DOHH2 (cell line): ENCODE data around the gene ZMIZ2.

Source experiments
- H3F3A ChIP-seq: fragments of 200-600 bp; sonication (generic), shearing (Covaris generic); 2 replicates; pipeline ENCODE4 v1.6.0; 2016; ENCODE audit warnings: antibody characterized with exemption, mild to moderate bottlenecking; ENCODE audit not compliant: control insufficient read depth, insufficient read depth
- H3K27ac ChIP-seq: fragments of 200-600 bp; sonication (generic); 2 replicates; pipeline ENCODE4 v1.5.1; 2014; ENCODE audit warnings: low read depth, mild to moderate bottlenecking, low read length, moderate library complexity
- H3K27me3 ChIP-seq: fragments of 200-600 bp; sonication (generic); 2 replicates; pipeline ENCODE4 v1.6.1; 2014; ENCODE audit warnings: mild to moderate bottlenecking, low read length, mixed read lengths; ENCODE audit not compliant: control insufficient read depth
- H3K36me3 ChIP-seq: fragments of 200-600 bp; sonication (generic); 2 replicates; pipeline ENCODE4 v1.6.1; 2014; ENCODE audit warnings: mild to moderate bottlenecking, low read length, moderate library complexity, mixed read lengths; ENCODE audit not compliant: control insufficient read depth
- H3K4me1 ChIP-seq: fragments of 200-600 bp; sonication (generic); 2 replicates; pipeline ENCODE4 v1.6.1; 2014; ENCODE audit warnings: mild to moderate bottlenecking, low read length, mixed read lengths; ENCODE audit not compliant: control insufficient read depth
- H3K4me2 ChIP-seq: fragments of 200-600 bp; sonication (generic); 2 replicates; pipeline ENCODE4 v1.6.0; 2014; ENCODE audit warnings: mild to moderate bottlenecking, low read length, moderate library complexity
- H3K4me3 ChIP-seq: fragments of 200-600 bp; sonication (generic); 2 replicates; pipeline ENCODE4 v1.5.1; 2014; ENCODE audit warnings: mild to moderate bottlenecking, low read length, mixed read lengths
- H3K79me2 ChIP-seq: fragments of 200-600 bp; sonication (generic); 2 replicates; pipeline ENCODE4 v1.6.1; 2014; ENCODE audit warnings: mild to moderate bottlenecking, low read length, mixed read lengths; ENCODE audit not compliant: control insufficient read depth
- H3K9me2 ChIP-seq: fragments of 200-600 bp; sonication (generic); replicated peaks from 2 replicates; pipeline ENCODE4 v1.6.1; 2014; ENCODE audit warnings: mild to moderate bottlenecking, low read length, mixed read lengths; ENCODE audit not compliant: control insufficient read depth
- H3K9me3 ChIP-seq: fragments of 200-600 bp; sonication (generic); 2 replicates; pipeline ENCODE4 v1.6.1; 2014; ENCODE audit warnings: antibody characterized with exemption, low read length, mixed read lengths; ENCODE audit not compliant: control insufficient read depth, insufficient read depth
- H4K20me1 ChIP-seq: fragments of 200-600 bp; sonication (generic); 2 replicates; pipeline ENCODE4 v1.6.0; 2014; ENCODE audit warnings: low read depth, mild to moderate bottlenecking, antibody characterized with exemption, low read length, moderate library complexity; ENCODE audit not compliant: control insufficient read depth, insufficient read depth
- EZH2phosphoT487 ChIP-seq: fragments of 200-600 bp; sonication (generic); IDR thresholded peaks from 2 replicates; pipeline ENCODE4 v1.6.1; 2017; ENCODE audit warnings: borderline replicate concordance, mild to moderate bottlenecking, antibody characterized with exemption, low read length, moderate library complexity, mixed read lengths
- TF ChIP-seq, protein P1 (sequence below): fragments of 200-600 bp; sonication (generic); IDR thresholded peaks from one replicate; pipeline ENCODE4 v1.5.1; 2014; ENCODE audit warnings: antibody characterized with exemption, mild to moderate bottlenecking, low read depth, low read length; ENCODE audit not compliant: poor library complexity, severe bottlenecking

ZMIZ2 gene

DNA sequence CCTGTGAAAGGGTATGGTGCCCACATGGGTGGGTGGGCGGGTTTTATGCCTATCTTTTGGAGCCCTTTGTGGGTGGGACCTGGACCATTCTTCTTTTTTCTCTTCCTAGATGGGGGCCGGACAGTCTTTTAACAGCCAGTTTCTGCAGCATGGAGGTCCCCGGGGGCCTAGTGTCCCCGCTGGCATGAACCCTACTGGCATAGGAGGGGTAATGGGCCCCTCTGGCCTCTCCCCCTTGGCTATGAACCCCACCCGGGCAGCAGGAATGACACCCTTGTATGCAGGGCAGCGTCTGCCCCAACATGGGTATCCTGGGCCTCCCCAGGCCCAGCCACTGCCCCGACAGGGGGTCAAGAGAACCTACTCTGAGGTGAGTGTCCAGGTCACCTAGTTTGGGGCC is 9.1 kb downstream of the ZMIZ2 start:
- no peak overlapping the region for H3K4me2 ChIP-seq
- H3K36me3 ChIP-seq, result peaks cover 53% of the 10 kb centered on the region
- no peaks in the 10 kb centered on the region for H3K9me2 ChIP-seq
- H3K4me3 ChIP-seq, result no peak overlapping the region
- H3K27me3 ChIP-seq, result no peaks in the 10 kb centered on the region
- peaks cover 12% of the 10 kb centered on the region for H3K4me1 ChIP-seq
- no peaks in the 10 kb centered on the region for H3F3A ChIP-seq
- peaks cover 30% of the 10 kb centered on the region for H3K79me2 ChIP-seq
- H3K9me3 ChIP-seq, result no peaks in the 10 kb centered on the region
- peaks cover 20% of the 10 kb centered on the region; the same call in 1 of the 2 replicates for H4K20me1 ChIP-seq
- no peak for TF ChIP-seq EZH2phosphoT487
- TF ChIP-seq, protein P1, sequence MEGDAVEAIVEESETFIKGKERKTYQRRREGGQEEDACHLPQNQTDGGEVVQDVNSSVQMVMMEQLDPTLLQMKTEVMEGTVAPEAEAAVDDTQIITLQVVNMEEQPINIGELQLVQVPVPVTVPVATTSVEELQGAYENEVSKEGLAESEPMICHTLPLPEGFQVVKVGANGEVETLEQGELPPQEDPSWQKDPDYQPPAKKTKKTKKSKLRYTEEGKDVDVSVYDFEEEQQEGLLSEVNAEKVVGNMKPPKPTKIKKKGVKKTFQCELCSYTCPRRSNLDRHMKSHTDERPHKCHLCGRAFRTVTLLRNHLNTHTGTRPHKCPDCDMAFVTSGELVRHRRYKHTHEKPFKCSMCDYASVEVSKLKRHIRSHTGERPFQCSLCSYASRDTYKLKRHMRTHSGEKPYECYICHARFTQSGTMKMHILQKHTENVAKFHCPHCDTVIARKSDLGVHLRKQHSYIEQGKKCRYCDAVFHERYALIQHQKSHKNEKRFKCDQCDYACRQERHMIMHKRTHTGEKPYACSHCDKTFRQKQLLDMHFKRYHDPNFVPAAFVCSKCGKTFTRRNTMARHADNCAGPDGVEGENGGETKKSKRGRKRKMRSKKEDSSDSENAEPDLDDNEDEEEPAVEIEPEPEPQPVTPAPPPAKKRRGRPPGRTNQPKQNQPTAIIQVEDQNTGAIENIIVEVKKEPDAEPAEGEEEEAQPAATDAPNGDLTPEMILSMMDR, result no peak
- H3K27ac ChIP-seq, result no peak overlapping the region

GRCh38 chr7:44759246-44759645 is 10.6 kb downstream of the ZMIZ2 start:
- Histone ChIP-seq H3K9me3 (no peaks in the 10 kb centered on the region), H3K27me3 (no peaks in the 10 kb centered on the region), H3K9me2 (no peaks in the 10 kb centered on the region), H3F3A (no peaks in the 10 kb centered on the region), H3K36me3 (peaks cover 68% of the 10 kb centered on the region), H3K4me1 (no peaks in the 10 kb centered on the region), H3K4me3 (no peak overlapping the region), H3K79me2 (peaks cover 16% of the 10 kb centered on the region), H3K4me2 (no peak overlapping the region), H4K20me1 (peaks cover 17% of the 10 kb centered on the region; the same call in 1 of the 2 replicates), H3K27ac (no peak overlapping the region)
- TF ChIP-seq, protein P1, result no peak
- TF ChIP-seq EZH2phosphoT487, result no peak

- no peaks in the 10 kb centered on the region for H3K9me2 ChIP-seq
- no peaks in the 10 kb centered on the region for H3K4me1 ChIP-seq
- peaks cover 77% of the 10 kb centered on the region for H3K36me3 ChIP-seq
- H3K4me3 ChIP-seq, result no peak overlapping the region
- H3F3A ChIP-seq, result no peaks in the 10 kb centered on the region
- H3K9me3 ChIP-seq, result no peaks in the 10 kb centered on the region
- no peak overlapping the region for H3K27ac ChIP-seq
- peaks cover 9% of the 10 kb centered on the region; the same call in 1 of the 2 replicates for H4K20me1 ChIP-seq
- no peak overlapping the region for H3K4me2 ChIP-seq
- TF ChIP-seq, protein P1, result no peak
- TF ChIP-seq EZH2phosphoT487, result no peak
- H3K27me3 ChIP-seq, result no peaks in the 10 kb centered on the region
- peaks cover 7% of the 10 kb centered on the region for H3K79me2 ChIP-seq
These were observed 11.5 kb downstream of the ZMIZ2 start for GRCh38 chr7:44760034-44760580.
